H1 (cell line): Measurements from ENCODE around the gene KDM2A. TPM values are rescaled to one million over a fixed set of nuclear protein-coding genes. Genes with fewer than 3 reads are reported as not detected.

Source experiments
- ATF2 ChIP-seq: IDR thresholded peaks from 2 replicates; pipeline ENCODE4 v1.6.1; 2012; ENCODE audit warnings: low read length, inconsistent platforms
- CBX8 ChIP-seq: fragments of 300-800, 300-1000 bp; sonication (generic); IDR thresholded peaks from 2 replicates; pipeline ENCODE4 v1.7.1; 2016; ENCODE audit warnings: low read depth, low read length, borderline replicate concordance
- CTCF ChIP-seq, 3 experiments: IDR thresholded peaks; 1 replicate in 2 of 3; 2 replicates in 1 of 3; pipeline versions ENCODE4 v1.5.1 to v1.6.1; 2011; ENCODE audit warnings: low read length in 3 of 3, mild to moderate bottlenecking in 3 of 3, inconsistent platforms in 2 of 3, low read depth in 1 of 3, moderate library complexity in 1 of 3; ENCODE audit not compliant: insufficient read depth in 1 of 3; ENCODE audit errors: control extremely low read depth in 1 of 3
- EP300 ChIP-seq, 2 experiments: IDR thresholded peaks; 1 replicate in 1 of 2; 2 replicates in 1 of 2; pipeline ENCODE4 v1.6.1; 2011 to 2012; ENCODE audit warnings: low read depth in 2 of 2, low read length in 2 of 2, mild to moderate bottlenecking in 2 of 2, borderline replicate concordance in 1 of 2, inconsistent platforms in 1 of 2, moderate library complexity in 1 of 2
- FOSL1 ChIP-seq: IDR thresholded peaks from 2 replicates; pipeline ENCODE4 v1.6.1; 2011; ENCODE audit warnings: mild to moderate bottlenecking, low read depth, low read length, moderate library complexity; ENCODE audit not compliant: insufficient read depth
- JUN ChIP-seq: IDR thresholded peaks from 2 replicates; pipeline ENCODE4 v1.6.1; 2011; ENCODE audit warnings: low read depth, mild to moderate bottlenecking, improper control_type of control experiment, low read length
- KDM1A ChIP-seq: fragments of 200-600, 300-600 bp; sonication (generic); IDR thresholded peaks from 2 replicates; pipeline ENCODE4 v1.7.1; 2016; ENCODE audit warnings: mild to moderate bottlenecking, low read length, borderline replicate concordance
- MAFK ChIP-seq: IDR thresholded peaks from 2 replicates; pipeline ENCODE4 v1.6.1; 2012; ENCODE audit warnings: low read depth, mild to moderate bottlenecking, improper control_type of control experiment, low read length
- NRF1 ChIP-seq: IDR thresholded peaks from 2 replicates; pipeline ENCODE4 v1.6.1; 2011; ENCODE audit warnings: mild to moderate bottlenecking, low read depth, low read length, improper control_type of control experiment
- POLR2AphosphoS5 ChIP-seq: IDR thresholded peaks from 2 replicates; pipeline ENCODE4 v1.6.1; 2011; ENCODE audit warnings: low read depth, low read length
- RAD21 ChIP-seq, 2 experiments: IDR thresholded peaks in 1 of 2; conservative IDR thresholded peaks in 1 of 2; 2 replicates each; pipeline ENCODE4 v1.6.1; 2011; ENCODE audit warnings: low read depth in 2 of 2, low read length in 2 of 2, improper control_type of control experiment in 1 of 2, inconsistent platforms in 1 of 2, mild to moderate bottlenecking in 1 of 2, moderate library complexity in 1 of 2
- RBBP5 ChIP-seq: IDR thresholded peaks from 2 replicates; pipeline ENCODE4 v1.7.1; 2012; ENCODE audit warnings: low read depth, mild to moderate bottlenecking, inconsistent platforms, low read length, moderate library complexity, borderline replicate concordance
- RNF2 ChIP-seq: fragments of 200-900, 300-1000 bp; sonication (generic); IDR thresholded peaks from 2 replicates; pipeline ENCODE4 v1.7.1; 2016; ENCODE audit warnings: borderline replicate concordance, low read depth, mild to moderate bottlenecking, antibody characterized with exemption, low read length; ENCODE audit not compliant: poor library complexity, severe bottlenecking; ENCODE audit errors: missing control alignments
- SIRT6 ChIP-seq: IDR thresholded peaks from one replicate; pipeline ENCODE4 v1.7.1; 2012; ENCODE audit warnings: low read length, inconsistent platforms
- SP1 ChIP-seq: IDR thresholded peaks from 2 replicates; pipeline ENCODE4 v1.6.1; 2011; ENCODE audit warnings: low read depth, low read length
- SP4 ChIP-seq: IDR thresholded peaks from 2 replicates; pipeline ENCODE4 v1.6.1; 2012; ENCODE audit warnings: low read length, inconsistent platforms
- TAF7 ChIP-seq: optimal IDR thresholded peaks from 2 replicates; pipeline ENCODE3; 2011; ENCODE audit warnings: low read depth, mild to moderate bottlenecking, inconsistent platforms, low read length, moderate library complexity, borderline replicate concordance
- TCF12 ChIP-seq: IDR thresholded peaks from 2 replicates; pipeline ENCODE4 v1.6.1; 2011; ENCODE audit warnings: low read depth, mild to moderate bottlenecking, low read length
- polyA plus RNA-seq, 7 experiments: library from polyadenylated mRNA; depleted of rRNA in 3 of 7; stranded (reverse) in 5 of 7; unstranded in 2 of 7; fragments of >200 nt in 5 of 7; fragments of 200-250 nt in 2 of 7; gene quantifications; 1 replicate in 5 of 7; 2 replicates in 1 of 7; 4 replicates in 1 of 7; pipeline versions ENCODE4 v1.2.1 to v1.2.3, GENCODE V29; 2011 to 2013; ENCODE audit warnings: missing spikeins in 2 of 7, mixed read lengths in 2 of 7
- total RNA-seq: library from RNA; stranded (reverse); fragmentation: NEBNext Ultra II Directional; extraction: Animal tissue kit (Norgen Biotek cat#: 25700); gene quantifications from 2 replicates; pipeline ENCODE4 v1.2.1, GENCODE V29; 2021

The KDM2A gene
- total and polyA plus RNA-seq, 2 of the 8 experiments (the other 6 are each of a cell fraction or from before 2014, with no cell fraction given): 55.4 to 66.2 TPM

- TF ChIP-seq CTCF (IDR thresholded peaks at IDR 0.05; ENCODE audit: control extremely low read depth in 1 of 3, insufficient read depth in 1 of 3, low read depth in 1 of 3, low read length in 3 of 3): no peak
- TF ChIP-seq TCF12: no peak
- peak; percentile 98 for TF ChIP-seq TAF7
- TF ChIP-seq KDM1A: no peak
- 0 out of 2 replicates have a peak, but pooled peaks have one; percentile 59 for TF ChIP-seq SP1
- no peak for TF ChIP-seq SP4
- TF ChIP-seq MAFK: peak; percentile 69; the same call in 1 of the 2 replicates
- TF ChIP-seq RBBP5: no peak
- no peak for TF ChIP-seq RNF2
- no peak for TF ChIP-seq SIRT6
- TF ChIP-seq ATF2: no peak
- TF ChIP-seq CBX8: no peak
- peak in 1 of 2 experiments; percentile 23; a peak in 1 of 3 replicates for TF ChIP-seq EP300 (IDR thresholded peaks at IDR 0.05; ENCODE audit: borderline replicate concordance in 1 of 2, low read depth in 2 of 2, low read length in 2 of 2)
- TF ChIP-seq FOSL1: no peak
- TF ChIP-seq RAD21 (IDR thresholded peaks at IDR 0.05 in 1 of 2, conservative IDR thresholded peaks at IDR 0.05 in 1 of 2; ENCODE audit: low read depth in 2 of 2, low read length in 2 of 2): peak in 1 of 2 experiments; percentile 12; a peak in 1 of 4 replicates
- peak; percentile 99 for TF ChIP-seq POLR2AphosphoS5
- TF ChIP-seq JUN: no peak
- TF ChIP-seq NRF1: no peak
These were observed 120.9 kb downstream of the KDM2A start (continued) for GRCh38 chr11:67239783-67240575.
